Stimulated activated CD8-positive, alpha-beta memory T cell treated with anti-CD3 and anti-CD28 coated beads, Interleukin-7, amount 100 ng/mL, for 1 hour (primary cell): ENCODE data around the gene CRYAB.

Experiments used
- DNase-seq, 2 donors: peaks; one replicate each; pipeline ENCODE4 v3.0.0-alpha.2; 2020; ENCODE audit warnings: low read depth in 2 of 2

The CRYAB gene, protein sequence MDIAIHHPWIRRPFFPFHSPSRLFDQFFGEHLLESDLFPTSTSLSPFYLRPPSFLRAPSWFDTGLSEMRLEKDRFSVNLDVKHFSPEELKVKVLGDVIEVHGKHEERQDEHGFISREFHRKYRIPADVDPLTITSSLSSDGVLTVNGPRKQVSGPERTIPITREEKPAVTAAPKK

DNA sequence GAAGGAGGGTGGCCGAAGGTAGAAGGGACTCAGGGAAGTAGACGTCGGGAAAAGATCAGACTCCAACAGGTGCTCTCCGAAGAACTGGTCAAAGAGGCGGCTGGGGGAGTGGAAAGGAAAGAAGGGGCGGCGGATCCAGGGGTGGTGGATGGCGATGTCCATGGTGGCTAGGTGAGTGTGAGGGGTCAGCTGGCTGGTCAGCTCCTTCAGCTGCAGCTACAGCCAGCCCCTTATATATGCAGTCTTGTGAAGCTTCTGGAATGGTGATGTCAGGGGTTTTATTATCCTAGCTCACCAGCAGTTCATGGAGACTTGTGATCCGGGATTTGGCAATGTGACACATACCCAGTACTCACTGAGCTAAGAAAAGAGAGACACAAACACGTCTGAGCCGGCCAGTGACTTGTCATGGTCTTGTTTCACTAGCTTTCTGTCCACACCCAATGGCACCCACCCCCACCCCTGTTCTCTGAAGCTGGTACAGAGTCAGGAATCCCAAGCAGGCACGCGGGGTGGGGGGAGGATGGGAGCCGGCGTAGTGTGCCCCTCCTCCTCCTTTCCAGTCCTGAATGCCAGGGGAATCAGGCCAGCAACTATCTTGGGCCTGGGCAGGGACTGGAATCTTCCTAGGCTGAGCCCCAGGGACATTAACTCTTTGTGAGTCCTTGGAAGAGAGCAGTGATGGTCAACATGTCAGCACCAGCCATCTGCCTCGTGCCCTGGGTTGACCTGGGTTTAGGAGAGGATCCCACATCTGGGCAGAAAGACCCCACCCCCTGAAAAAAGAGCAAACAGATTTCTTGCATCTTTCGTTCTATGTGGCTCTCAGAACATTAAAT, at the start of gene CRYAB:
CRYAB (minus strand) TSS at position 208 of the 839 bp plus-strand sequence; CDS start at position 162, 46 bp downstream.
- no peak for DNase-seq

DNA sequence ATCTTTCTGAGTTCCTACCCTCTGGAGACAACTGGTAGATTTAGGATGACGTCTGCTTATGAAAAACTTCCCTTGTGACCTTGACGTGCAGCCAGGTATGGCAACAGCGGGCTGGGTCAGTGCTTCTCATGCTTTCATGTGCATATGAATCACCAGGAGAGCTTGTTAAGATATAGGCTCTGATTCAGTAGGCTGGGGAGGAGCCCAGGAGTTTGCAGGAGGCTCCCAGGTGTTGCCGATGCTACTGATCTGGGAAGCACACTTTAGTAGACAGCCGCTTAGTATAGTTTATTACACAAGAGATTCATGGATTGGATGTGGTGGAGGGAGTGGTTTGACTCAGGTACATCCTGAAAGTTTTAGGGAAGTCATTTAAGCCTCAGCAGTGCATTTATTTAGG, 49.3 kb upstream of the CRYAB start:
- DNase-seq, result no peak

DNA sequence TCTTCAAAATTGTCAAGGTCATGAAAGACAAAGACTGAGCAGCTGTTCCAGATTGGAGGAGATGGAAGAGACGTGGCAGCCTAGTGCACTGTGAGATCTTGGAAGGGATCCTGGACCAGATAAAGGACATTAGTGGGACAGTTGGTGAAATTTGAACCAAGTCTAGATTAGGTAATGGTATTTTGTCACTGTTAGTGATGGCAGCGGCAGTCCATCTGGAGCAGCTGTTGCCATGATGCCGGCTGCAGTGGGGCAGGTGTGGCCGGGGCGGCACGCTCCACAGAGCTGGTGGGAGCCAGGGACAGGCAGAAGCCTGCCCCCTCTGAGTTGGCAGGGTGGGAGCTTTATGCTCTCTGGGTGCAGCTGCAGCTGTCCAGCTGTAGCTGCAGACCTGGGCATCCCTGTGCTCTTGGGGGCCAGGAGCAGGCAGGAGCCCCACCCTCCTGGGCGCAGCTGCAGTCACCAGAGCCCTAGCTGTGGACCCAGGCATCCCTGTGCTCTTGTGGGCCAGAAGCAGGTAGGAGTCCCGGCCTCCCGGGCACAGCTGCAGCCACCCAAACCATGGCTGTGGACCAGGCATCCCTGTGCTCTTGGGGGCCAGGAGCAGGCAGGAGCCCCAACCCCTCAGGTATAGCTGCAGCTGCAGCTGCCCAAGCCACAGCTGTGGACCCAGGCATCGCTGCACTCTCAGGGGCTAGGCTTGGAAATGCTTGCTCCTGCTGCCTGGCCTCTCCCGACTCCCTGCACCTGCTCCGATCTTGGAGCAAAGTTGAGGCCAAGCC, 46.3 kb upstream of the CRYAB start:
- no peak for DNase-seq

DNA sequence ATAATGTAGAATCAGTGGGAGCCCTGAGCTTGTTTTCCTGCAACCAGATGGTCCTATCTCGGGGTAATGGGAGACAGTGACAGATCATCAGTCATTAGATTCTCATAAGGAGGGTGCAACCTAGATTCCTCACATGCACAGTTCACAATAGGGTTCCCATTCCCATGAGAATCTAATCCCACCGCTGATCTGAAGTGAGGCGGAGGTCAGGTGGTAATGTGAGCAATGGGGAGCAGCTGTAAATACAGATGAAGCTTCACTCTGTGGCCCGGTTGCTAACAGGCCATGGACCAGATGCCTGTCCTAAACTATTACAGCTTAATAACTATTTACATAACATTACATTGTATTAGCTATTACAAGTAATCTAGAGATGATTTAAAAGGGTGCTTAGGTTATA, 42.6 kb upstream of the CRYAB start:
- no peak for DNase-seq

DNA sequence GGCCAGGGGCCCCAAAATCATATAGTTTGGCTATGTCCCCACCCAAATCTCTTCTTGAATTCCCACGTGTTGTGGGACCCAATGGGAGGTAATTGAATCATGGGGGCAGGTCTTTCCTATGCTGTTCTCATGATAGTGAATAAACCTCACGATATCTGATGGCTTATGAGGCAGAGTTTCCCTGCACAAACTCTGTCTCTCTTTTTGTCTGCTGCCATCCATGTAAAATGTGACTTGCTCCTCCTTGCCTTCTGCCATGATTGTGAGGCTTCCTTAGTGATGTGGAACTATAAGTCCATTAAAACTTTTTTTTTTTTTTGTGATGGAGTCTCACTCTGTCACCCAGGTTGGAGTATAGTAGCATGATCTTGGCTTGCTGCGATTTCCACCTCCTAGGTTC, 40.0 kb upstream of the CRYAB start:
- no peak for DNase-seq

DNA sequence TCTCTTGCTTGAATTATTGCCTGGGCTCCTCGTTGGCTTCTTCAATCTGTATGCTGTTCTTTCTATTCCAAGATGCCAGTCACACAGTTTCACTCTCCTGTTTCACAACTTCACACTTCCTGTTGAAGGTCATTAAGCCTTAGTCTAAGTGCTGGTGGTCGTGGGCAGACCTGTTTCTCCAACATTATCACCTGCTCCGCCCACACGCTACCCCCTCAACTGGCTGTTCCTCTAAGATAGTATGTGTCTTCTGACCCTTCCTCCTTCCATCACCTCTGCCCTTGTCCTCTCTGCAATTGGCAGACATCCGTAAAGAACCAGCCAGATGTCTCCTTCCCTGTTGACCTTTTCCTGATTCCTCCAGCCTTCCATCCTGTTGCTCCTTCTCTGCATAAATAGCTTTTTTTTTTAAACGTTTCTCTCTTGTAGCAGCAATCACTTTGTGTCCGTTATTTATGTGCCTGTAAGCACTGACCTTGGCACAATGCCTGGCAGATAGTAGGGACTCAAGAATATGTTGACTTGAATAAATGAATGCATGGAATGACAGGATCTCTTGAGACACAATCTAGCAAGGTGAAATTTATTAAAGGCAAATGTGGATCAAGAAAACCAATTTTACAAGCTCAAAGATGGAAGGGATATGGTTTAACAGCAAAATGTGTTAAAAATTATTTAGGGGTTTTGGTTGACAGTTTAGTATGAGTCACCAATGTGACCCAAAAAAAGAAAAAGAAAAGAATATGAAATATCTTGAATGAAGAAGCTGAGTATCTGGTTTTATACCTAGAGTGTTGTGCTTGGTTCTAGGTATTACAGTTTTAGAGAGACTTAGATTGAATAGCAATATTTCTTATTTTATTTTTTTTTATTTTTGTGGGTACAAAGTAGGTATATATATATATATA, 38.2 kb upstream of the CRYAB start:
- no peak for DNase-seq

DNA sequence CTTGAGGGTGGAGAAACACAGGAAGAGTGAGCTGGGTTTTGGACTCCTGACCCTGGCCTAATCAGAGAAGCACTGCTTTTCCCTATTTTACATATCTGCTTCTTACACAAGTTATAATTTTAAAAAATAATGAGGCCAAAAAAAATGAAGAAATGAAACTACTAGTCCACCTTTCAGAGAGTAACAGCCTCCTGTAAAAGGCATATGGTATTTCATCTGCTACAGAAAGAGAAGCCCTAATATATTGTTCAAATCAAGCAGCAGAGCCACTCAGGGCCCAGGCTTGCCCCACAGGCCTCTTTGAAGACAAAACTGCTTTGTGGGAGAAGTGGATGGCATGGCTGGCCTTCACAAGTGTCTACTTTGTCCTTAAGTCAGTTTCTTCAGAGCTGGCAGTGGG, 35.6 kb upstream of the CRYAB start:
- DNase-seq, result no peak

DNA sequence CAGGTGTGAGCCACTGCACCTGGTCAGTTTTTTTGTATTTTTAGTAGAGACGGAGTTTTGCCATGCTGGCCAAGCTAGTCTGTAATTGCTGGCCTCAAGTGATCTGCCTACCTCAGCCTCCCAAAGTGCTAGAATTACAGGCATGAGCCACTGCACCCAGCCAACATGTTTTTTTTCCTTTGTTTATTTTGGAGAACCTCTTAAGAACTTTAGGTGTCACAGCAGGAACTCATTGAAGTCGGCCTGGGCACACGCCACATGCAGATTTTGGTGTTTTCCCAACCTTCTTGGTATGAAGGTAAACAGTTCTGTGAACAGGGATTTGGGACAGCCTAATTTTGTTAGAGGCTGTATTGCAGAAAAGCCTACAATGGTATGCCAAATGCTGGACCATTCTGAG, 34.9 kb upstream of the CRYAB start:
- DNase-seq, result no peak

DNA sequence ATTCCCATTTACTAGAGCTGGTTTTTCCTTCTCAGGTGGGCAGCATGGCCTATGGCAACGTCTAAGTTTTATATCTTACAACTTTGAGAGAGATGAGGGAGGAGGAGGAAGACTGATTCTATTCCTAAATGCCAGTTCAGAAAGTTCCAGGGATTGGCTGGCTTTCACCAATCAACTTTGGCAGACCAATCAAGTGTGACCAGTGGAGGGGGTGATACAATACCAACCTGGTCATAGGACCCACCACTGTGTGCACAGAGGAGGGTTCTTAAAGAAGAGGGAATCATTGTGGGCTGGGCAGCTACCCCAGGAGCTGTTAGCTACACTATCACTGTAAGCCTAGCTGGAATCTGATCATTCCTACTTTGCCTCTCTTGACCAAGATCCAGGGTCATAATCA, 33.6 kb upstream of the CRYAB start:
- no peak for DNase-seq

DNA sequence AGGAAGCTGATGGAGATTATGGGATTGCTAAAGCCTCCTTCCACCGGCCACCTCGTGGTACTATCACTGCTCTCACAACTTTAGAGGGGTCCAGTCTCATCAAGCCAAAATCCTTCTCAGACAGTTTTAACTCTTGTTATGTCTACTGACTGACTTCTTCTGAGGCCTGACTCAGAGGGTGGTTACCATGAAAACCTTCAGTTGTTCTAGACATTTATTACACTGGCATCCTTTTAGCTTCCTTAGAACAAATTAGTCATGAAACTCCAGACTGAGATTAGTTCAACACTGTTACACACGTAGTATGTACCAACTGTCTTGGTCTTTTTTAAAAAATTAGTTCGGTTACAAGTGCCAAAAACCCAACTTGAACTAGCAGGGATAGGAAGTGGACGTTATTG, 33.1 kb upstream of the CRYAB start:
- DNase-seq, result no peak

DNA sequence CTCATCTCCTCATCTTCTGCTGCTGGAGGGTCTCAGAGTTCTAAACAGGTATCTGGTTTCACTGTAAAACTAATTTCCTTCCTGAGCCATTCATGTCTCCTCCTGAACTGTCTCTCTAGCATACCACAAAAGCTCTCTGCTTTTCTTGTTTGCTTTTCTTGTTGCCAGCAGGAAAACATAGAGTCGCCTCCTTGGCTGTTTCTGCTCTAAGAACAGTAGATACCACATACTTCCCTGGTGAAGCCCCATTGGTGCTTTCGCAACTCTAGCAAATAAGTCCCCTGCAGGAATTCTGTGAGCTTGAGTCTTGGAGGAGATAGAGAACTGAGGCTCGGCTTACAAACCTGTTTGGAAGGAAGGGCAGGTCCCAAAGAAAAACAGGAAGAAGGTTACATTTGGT, 32.6 kb upstream of the CRYAB start:
- no peak for DNase-seq

DNA sequence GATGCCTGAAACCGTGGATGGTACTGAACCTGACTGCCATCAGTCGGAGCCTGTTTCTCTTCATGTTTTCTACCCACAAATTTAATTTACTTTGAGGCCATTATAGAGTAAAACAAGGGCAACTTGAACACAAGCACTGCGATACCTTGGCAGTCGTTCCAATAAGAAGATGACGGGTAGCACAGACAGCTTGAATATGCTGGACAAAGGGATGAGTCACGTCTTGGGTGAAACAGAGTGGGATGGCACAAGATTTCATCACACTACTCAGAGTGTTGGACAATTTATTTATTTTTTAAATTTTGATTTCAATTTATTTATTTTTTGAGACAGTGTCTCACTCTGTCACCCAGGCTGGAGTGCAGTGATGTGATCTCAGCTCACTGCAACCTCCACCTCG, 31.3 kb upstream of the CRYAB start:
- DNase-seq, result no peak

DNA sequence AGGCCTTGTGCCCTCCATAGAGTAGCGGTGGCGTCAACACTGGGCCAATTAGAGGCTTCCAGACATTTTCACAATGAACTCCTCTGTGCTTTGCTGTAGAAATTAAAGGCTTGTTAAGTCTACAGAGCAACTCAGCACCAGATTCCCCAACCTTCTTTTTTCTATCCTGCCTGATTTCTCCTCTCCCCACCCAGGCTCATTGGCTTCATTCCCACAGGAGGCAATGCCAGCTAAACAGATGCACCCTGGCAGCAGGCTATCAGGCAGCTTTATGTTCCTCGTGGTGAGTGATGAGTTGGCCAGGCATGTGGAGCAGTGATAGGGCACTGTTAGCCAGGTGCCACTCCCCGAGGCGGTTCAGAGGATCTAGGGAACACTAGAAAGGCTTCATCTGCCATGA, 30.4 kb upstream of the CRYAB start:
- DNase-seq, result no peak

DNA sequence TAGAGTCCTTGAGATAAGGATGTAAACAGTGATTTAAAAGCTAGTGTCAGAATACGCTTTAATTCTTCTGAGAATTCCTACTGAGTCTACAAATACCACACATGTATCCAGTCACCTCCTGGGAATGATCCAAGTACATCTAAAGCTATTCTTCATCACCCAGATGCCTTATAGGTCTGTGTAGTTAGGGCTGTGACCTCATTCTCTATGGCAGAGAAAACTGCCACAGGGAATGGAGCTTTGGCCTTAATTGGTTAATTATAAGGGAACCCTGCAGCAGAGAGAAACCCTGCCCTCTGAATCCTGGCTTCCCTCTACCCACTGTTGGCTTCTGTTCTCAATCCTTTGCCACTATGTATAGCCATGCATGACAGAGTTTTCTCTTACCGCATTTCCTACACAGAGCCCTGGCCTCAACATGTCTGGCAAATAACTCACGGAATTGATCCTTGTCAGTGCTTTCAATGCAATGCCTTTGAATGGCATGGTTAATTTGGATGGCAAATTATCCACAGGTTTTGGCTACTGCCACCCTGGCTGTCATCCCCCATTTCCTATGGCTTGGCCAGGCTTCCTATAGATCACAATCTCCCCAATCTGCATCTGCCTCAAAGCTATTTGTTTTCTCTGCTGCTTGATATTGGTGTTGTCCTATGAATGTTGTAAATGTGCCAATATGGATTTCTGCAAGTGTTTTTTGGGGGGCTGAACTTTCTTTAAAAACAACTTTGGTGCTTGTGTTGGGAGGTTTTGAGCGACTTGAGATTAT, 28.4 kb upstream of the CRYAB start:
- no peak for DNase-seq

DNA sequence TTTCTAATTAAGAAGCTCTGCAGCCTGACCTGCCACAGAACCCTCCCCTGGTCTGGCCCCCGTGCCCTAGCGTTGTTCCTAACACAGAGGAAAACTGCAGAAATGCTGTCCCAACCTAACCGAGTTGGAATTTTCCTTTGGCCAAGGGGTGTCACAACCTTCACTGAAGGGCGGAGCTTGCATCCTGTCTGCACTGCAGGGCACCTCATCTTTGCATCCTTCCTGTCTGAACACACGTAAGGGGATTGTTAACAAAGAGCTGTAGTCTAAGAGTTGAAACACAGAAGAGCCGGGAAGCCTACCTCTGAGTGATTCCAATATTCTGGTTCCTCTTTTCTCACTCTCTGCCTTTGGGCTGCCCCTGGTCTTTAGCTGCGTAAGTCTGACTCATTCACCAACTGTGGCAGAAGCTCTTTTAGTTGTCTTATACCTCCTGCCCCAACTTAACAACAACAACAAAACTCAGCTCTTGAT, 27.2 kb upstream of the CRYAB start:
- DNase-seq, result no peak

DNA sequence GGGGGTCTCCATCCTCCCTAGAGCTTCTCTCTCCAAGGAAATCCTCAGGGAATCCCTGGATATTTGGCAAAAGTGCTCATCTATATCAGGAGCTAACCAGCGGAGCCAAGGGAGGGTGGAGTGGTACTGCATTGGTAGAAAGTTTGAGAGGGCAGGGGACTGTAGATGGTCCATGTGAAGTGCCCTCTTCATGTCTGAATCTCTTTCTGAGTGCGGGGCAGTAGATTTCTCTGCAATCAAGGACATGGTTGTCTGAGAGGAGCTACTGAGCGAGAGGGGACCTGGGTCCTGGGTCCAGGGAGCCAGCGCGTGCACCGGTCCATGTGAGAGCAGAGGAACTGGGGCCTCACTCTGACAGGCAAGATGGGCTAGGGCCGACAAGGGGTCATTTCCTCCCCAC, 26.3 kb upstream of the CRYAB start:
- DNase-seq, result no peak

DNA sequence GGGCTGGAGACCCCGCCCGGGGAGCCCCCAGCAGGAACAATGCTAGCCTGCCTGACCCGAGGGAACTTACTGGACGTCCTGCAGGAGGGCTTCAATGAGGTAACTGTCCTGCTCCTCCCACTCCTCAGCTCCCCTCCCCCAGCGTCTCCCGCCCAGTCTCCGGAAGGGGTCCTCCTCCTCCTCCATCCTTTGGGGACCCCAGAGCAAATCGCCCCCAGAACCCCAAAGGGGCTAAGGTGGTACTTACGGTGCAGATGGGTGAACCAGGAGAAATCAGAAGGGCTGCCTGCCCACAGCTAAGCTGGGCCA, 25.8 kb upstream of the CRYAB start:
- DNase-seq, result no peak

DNA sequence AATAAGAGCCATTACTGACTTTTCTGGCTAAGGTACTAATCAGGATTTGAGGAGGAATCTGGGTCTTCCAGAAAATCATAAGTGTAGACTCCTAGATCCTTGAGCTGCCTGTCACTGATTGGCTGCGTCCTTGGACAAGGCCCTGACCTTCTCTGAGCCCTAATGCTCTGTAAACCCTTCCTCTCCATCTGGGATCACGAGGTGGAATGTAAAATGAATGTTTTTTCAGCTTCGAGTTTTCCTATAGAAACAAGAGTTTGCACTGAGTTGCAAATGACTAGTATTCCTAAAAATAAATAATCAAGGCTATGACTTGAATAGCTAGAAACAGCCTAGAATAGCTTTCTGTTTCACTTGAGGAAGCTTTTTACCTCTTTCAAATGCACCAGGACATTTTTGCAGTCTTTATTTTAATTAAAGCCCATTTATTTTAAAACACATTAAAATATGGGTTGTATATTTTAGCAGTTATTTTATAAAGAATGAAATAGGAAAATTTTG, 24.5 kb upstream of the CRYAB start:
- no peak for DNase-seq

DNA sequence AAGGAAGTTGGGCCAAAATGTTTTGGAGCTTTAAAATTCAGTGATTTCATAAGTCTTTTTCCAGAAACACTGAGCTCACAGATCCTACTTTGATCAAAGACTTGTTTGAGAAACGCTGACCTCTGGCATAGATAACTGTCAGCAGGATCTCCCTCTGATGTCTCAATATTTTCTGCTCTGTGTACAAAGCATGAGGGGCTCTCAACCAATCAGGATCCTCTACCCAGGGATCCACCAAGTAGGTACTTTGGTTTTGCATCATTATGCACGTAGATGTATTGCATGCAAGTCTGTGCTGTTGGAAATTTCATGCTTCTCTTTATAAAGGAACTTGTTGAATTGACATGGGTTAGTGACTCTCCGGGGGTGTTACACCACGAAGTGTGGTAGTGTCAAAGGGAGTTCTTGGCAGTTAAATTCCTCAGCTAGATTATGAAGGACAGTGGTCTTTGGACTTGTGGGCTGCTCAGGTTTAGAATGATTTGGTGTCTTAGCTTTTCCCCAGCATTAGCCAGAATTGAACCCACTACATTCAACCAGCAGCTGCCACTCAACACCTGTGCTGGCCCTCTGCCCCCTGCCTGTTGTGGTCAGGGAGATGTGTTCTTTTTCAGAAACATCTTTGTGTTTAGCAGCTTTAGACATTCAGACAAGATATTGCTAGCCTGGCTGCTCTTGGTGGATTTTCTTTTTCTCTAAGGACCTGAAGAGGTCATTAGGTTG, 23.9 kb upstream of the CRYAB start:
- DNase-seq, result no peak

DNA sequence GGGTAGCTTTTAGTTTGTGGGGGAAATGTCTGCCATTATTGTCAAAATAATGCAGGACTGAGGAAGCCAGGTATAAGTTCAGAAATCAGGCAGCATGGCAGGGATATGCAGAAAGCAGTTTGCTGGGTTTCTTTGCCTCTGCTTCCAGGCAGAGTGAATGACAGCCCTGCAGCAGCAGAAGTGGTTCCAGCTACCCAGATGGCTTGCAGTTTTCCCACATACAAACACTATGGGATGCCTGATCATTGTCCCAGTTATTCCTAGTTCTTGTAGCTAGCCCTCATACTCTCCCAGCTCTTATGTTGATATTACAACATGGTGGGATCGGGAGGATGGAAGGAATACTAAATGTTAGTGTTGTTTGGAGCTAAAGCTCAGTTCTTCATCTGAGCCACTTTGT, 22.7 kb upstream of the CRYAB start:
- DNase-seq, result no peak
